ENCODE data around the gene ERGIC3. TPM values are rescaled to one million over a fixed set of nuclear protein-coding genes. Genes with fewer than 3 reads are reported as not detected.

The ERGIC3 gene
- total RNA-seq, 4 donors from 2014 or later: 129 to 200 (median 163) TPM

- TF ChIP-seq POLR2A (IDR thresholded peaks at IDR 0.05) (no peak), EP300 (IDR thresholded peaks at IDR 0.05) (no peak), CTCF (IDR thresholded peaks at IDR 0.05) (peak in 1 of 4 experiments; percentile 32), POLR2AphosphoS5 (IDR thresholded peaks at IDR 0.05) (no peak)
- WGBS, 2 donors (ENCODE audit: low coverage in 1 of 2): 30% methylated on average over 7 of the region's 9 CpGs; no CpG with 5 or more reads in 1 of the 2 donors
- Histone ChIP-seq H3K36me3 (peaks cover 0 to 100% of the 10 kb centered on the region in 2 donors), H3K4me1 (peaks cover 0 to 18% (median 0%) of the 10 kb centered on the region in 3 donors), H3K27me3 (no peaks in the 10 kb centered on the region), H3K27ac (peak overlapping the region in 3 of 4 donors; percentile 61 to 73 (median 71)), H3K9me3 (no peaks in the 10 kb centered on the region), H3K4me3 (no peak overlapping the region)
- ATAC-seq: peak; percentile 92
Observed at GRCh38 chr20:35497780-35498189, 44.1 kb upstream of the ERGIC3 start.

- peaks cover 0 to 100% of the 10 kb centered on the region in 2 donors for H3K36me3 ChIP-seq
- TF ChIP-seq POLR2AphosphoS5 (IDR thresholded peaks at IDR 0.05): no peak
- TF ChIP-seq CTCF (IDR thresholded peaks at IDR 0.05): no peak
- no peak for TF ChIP-seq POLR2A (IDR thresholded peaks at IDR 0.05)
- TF ChIP-seq EP300 (IDR thresholded peaks at IDR 0.05): no peak
- ATAC-seq: no peak
- no peaks in the 10 kb centered on the region for H3K27me3 ChIP-seq
- 80% methylated on average over 1 of the region's 1 CpG for WGBS, 2 donors (ENCODE audit: low coverage in 1 of 2)
- H3K4me3 ChIP-seq: no peak overlapping the region
- H3K27ac ChIP-seq: no peak overlapping the region
- H3K4me1 ChIP-seq: peaks cover 0 to 28% (median 0%) of the 10 kb centered on the region in 3 donors
- H3K9me3 ChIP-seq: no peaks in the 10 kb centered on the region
Observed at GRCh38 chr20:35499271-35499670, 42.6 kb upstream of the ERGIC3 start.

GRCh38 chr20:35502352-35502751 is 39.5 kb upstream of the ERGIC3 start:
- no peaks in the 10 kb centered on the region for H3K27me3 ChIP-seq
- H3K9me3 ChIP-seq: no peaks in the 10 kb centered on the region
- no peak overlapping the region for H3K27ac ChIP-seq
- 77 to 79% methylated on average over 6 to 8 of the region's 8 CpGs for WGBS, 2 donors (ENCODE audit: low coverage in 1 of 2)
- peaks cover 0 to 24% (median 0%) of the 10 kb centered on the region in 3 donors for H3K4me1 ChIP-seq
- no peak overlapping the region for H3K4me3 ChIP-seq
- ATAC-seq: no peak
- no peak for TF ChIP-seq CTCF (IDR thresholded peaks at IDR 0.05)
- H3K36me3 ChIP-seq: peaks cover 0 to 100% of the 10 kb centered on the region in 2 donors

GRCh38 chr20:35503281-35503680 is 38.6 kb upstream of the ERGIC3 start:
- H3K27me3 ChIP-seq: no peaks in the 10 kb centered on the region
- no peak for ATAC-seq
- TF ChIP-seq CTCF (IDR thresholded peaks at IDR 0.05) (no peak), POLR2A (IDR thresholded peaks at IDR 0.05) (no peak), POLR2AphosphoS5 (IDR thresholded peaks at IDR 0.05) (no peak), EP300 (IDR thresholded peaks at IDR 0.05) (no peak)
- peaks cover 0 to 16% (median 0%) of the 10 kb centered on the region in 3 donors for H3K4me1 ChIP-seq
- H3K36me3 ChIP-seq: peaks cover 0 to 100% of the 10 kb centered on the region in 2 donors
- no peak overlapping the region for H3K4me3 ChIP-seq
- WGBS, 2 donors (ENCODE audit: low coverage in 1 of 2): 91% methylated on average over 4 of the region's 10 CpGs; no CpG with 5 or more reads in 1 of the 2 donors
- no peaks in the 10 kb centered on the region for H3K9me3 ChIP-seq
- H3K27ac ChIP-seq: no peak overlapping the region

GRCh38 chr20:35503841-35504561 is 37.9 kb upstream of the ERGIC3 start:
- H3K4me3 ChIP-seq: no peak overlapping the region
- peaks cover 0 to 100% of the 10 kb centered on the region in 2 donors for H3K36me3 ChIP-seq
- no peak for ATAC-seq
- no peaks in the 10 kb centered on the region for H3K27me3 ChIP-seq
- no peak for TF ChIP-seq POLR2AphosphoS5 (IDR thresholded peaks at IDR 0.05)
- TF ChIP-seq CTCF (IDR thresholded peaks at IDR 0.05): no peak
- TF ChIP-seq POLR2A (IDR thresholded peaks at IDR 0.05): no peak
- no peak for TF ChIP-seq EP300 (IDR thresholded peaks at IDR 0.05)
- no peak overlapping the region for H3K27ac ChIP-seq
- H3K9me3 ChIP-seq: no peaks in the 10 kb centered on the region
- H3K4me1 ChIP-seq: peaks cover 0 to 16% (median 0%) of the 10 kb centered on the region in 3 donors
- 58 to 69% methylated on average over 5 to 6 of the region's 16 CpGs for WGBS, 2 donors (ENCODE audit: low coverage in 1 of 2)

Data from gastroesophageal sphincter (tissue), 4 donors.